H1 (cell line): Measurements from ENCODE around the gene EPHB1. TPM values are rescaled to one million over a fixed set of nuclear protein-coding genes. Genes with fewer than 3 reads are reported as not detected.

Experiments used
- CTCF ChIA-PET: fragments of 300-600 bp; sonication (Branson Sonifier 250); formaldehyde crosslinking; loops from one replicate; lab custom pipeline; 2021; ENCODE audit not compliant: partially characterized antibody; lab: Charles Lee
- POLR2A ChIA-PET: fragments of 300-600 bp; sonication (Branson Sonifier 250); formaldehyde crosslinking; loops from one replicate; lab custom pipeline; 2021; ENCODE audit warnings: inconsistent platforms; ENCODE audit not compliant: partially characterized antibody; lab: Charles Lee
- DNase-seq, 2 experiments: peaks; one replicate each; pipeline versions ENCODE4 v3.0.0 to v3.0.0-alpha.2; 2010 to 2022; ENCODE audit warnings: low spot score in 2 of 2, low read depth in 1 of 2, mixed read lengths in 1 of 2
- FAIRE-seq: peaks from 2 replicates; lab custom pipeline; 2011; peaks lifted over from hg19 to GRCh38; lab: Jason Lieb, UNC
- H2AFZ ChIP-seq: 2 replicates; pipeline ENCODE4 v1.8.1; 2012; ENCODE audit warnings: low read length, inconsistent platforms
- H2AK5ac ChIP-seq: 2 replicates; pipeline ENCODE4 v1.6.1; 2013; ENCODE audit warnings: low read depth, low read length
- H2BK120ac ChIP-seq: replicated peaks from 2 replicates; pipeline ENCODE3; 2013; ENCODE audit warnings: low read depth, low read length, inconsistent platforms
- H2BK12ac ChIP-seq: 2 replicates; pipeline ENCODE4 v1.6.1; 2013; ENCODE audit warnings: low read depth, low read length
- H2BK15ac ChIP-seq: 2 replicates; pipeline ENCODE4 v1.6.1; 2013; ENCODE audit warnings: low read length
- H2BK20ac ChIP-seq: 2 replicates; pipeline ENCODE4 v1.6.1; 2013; ENCODE audit warnings: low read length
- H2BK5ac ChIP-seq: 2 replicates; pipeline ENCODE4 v1.6.1; 2013; ENCODE audit warnings: low read depth, low read length
- H3K14ac ChIP-seq: 2 replicates; pipeline ENCODE4 v1.6.1; 2013; ENCODE audit warnings: inconsistent platforms; ENCODE audit not compliant: insufficient read length
- H3K18ac ChIP-seq: 2 replicates; pipeline ENCODE4 v1.6.1; 2013; ENCODE audit warnings: low read length; ENCODE audit errors: extremely low read depth
- H3K23ac ChIP-seq: 2 replicates; pipeline ENCODE4 v1.6.1; 2013; ENCODE audit warnings: inconsistent platforms; ENCODE audit not compliant: insufficient read length
- H3K23me2 ChIP-seq: 2 replicates; pipeline ENCODE4 v1.6.1; 2013; ENCODE audit warnings: low read depth, low read length
- H3K27ac ChIP-seq: 2 replicates; pipeline ENCODE4 v1.6.1; 2011; ENCODE audit warnings: low read depth, low read length, inconsistent platforms
- H3K27me3 ChIP-seq, 4 experiments: replicated peaks in 1 of 4; 1 replicate in 1 of 4; 2 replicates in 3 of 4; pipeline versions ENCODE4 v1.6.1 to v1.8.1; 2011 to 2013; ENCODE audit warnings: low read length in 3 of 4, mild to moderate bottlenecking in 3 of 4, inconsistent platforms in 2 of 4, mixed read lengths in 2 of 4, moderate library complexity in 1 of 4; ENCODE audit not compliant: control insufficient read depth in 3 of 4, insufficient read depth in 3 of 4; ENCODE audit errors: extremely low read depth in 1 of 4
- H3K36me3 ChIP-seq, 4 experiments: 2 replicates each; pipeline versions ENCODE4 v1.6.1 to v1.8.1; 2011 to 2013; ENCODE audit warnings: mild to moderate bottlenecking in 4 of 4, low read length in 3 of 4, moderate library complexity in 2 of 4, control low read depth in 1 of 4, inconsistent platforms in 1 of 4; ENCODE audit not compliant: insufficient read depth in 4 of 4, control insufficient read depth in 2 of 4
- H3K4ac ChIP-seq: replicated peaks from 2 replicates; pipeline ENCODE3; 2013; ENCODE audit warnings: low read length, low read depth, mixed read lengths, inconsistent platforms; ENCODE audit not compliant: insufficient read length
- H3K4me1 ChIP-seq, 4 experiments: replicated peaks in 1 of 4; 1 replicate in 1 of 4; 2 replicates in 3 of 4; pipeline versions ENCODE4 v1.6.1 to v1.8.1; 2011 to 2013; ENCODE audit warnings: low read length in 3 of 4, inconsistent platforms in 2 of 4, mixed read lengths in 1 of 4; ENCODE audit not compliant: insufficient read depth in 4 of 4, control insufficient read depth in 3 of 4
- H3K4me2 ChIP-seq, 2 experiments: 2 replicates each; pipeline versions ENCODE4 v1.6.1 to v1.8.1; 2011 to 2013; ENCODE audit warnings: low read depth in 2 of 2, low read length in 2 of 2, control low read depth in 1 of 2, inconsistent platforms in 1 of 2, mild to moderate bottlenecking in 1 of 2; ENCODE audit not compliant: insufficient read depth in 1 of 2
- H3K4me3 ChIP-seq, 4 experiments: fragments of 200-600, 300-600 bp in 1 of 4; sonication (generic), shearing (Covaris generic), sonication (Bioruptor Twin) in 1 of 4; 2 replicates each; pipeline versions ENCODE4 v1.5.1 to v1.8.1; 2011 to 2016; ENCODE audit warnings: low read length in 4 of 4, low read depth in 3 of 4, control low read depth in 2 of 4, inconsistent platforms in 2 of 4, mild to moderate bottlenecking in 2 of 4, mixed read lengths in 1 of 4, moderate library complexity in 1 of 4; ENCODE audit not compliant: insufficient read depth in 2 of 4; ENCODE audit errors: extremely low read depth in 1 of 4
- H3K56ac ChIP-seq: replicated peaks from 2 replicates; pipeline ENCODE3; 2013; ENCODE audit warnings: low read depth, mild to moderate bottlenecking, mixed read lengths, low read length, inconsistent platforms; ENCODE audit not compliant: insufficient read length
- H3K79me1 ChIP-seq: 2 replicates; pipeline ENCODE4 v1.6.1; 2013; ENCODE audit warnings: low read depth, low read length, control low read depth
- H3K79me2 ChIP-seq, 2 experiments: 2 replicates each; pipeline versions ENCODE4 v1.6.1 to v1.8.1; 2012 to 2013; ENCODE audit warnings: low read length in 2 of 2, mild to moderate bottlenecking in 2 of 2, inconsistent platforms in 1 of 2; ENCODE audit not compliant: insufficient read depth in 2 of 2, control insufficient read depth in 1 of 2
- H3K9ac ChIP-seq, 4 experiments: replicated peaks in 1 of 4; 1 replicate in 1 of 4; 2 replicates in 3 of 4; pipeline versions ENCODE4 v1.6.1 to v1.8.1; 2011 to 2013; ENCODE audit warnings: low read depth in 3 of 4, low read length in 3 of 4, control low read depth in 2 of 4, mild to moderate bottlenecking in 2 of 4, moderate library complexity in 2 of 4, inconsistent platforms in 1 of 4; ENCODE audit errors: extremely low read depth in 1 of 4
- H3K9me3 ChIP-seq, 2 experiments: 2 replicates each; pipeline versions ENCODE4 v1.6.1 to v1.8.1; 2012 to 2013; ENCODE audit warnings: mild to moderate bottlenecking in 2 of 2, moderate library complexity in 2 of 2, control low read depth in 1 of 2, inconsistent platforms in 1 of 2, low read depth in 1 of 2, low read length in 1 of 2, mixed read lengths in 1 of 2; ENCODE audit not compliant: insufficient read depth in 2 of 2
- H4K20me1 ChIP-seq, 2 experiments: replicated peaks in 1 of 2; 2 replicates each; pipeline versions ENCODE3 to v1.8.1; 2011 to 2013; ENCODE audit warnings: inconsistent platforms in 2 of 2, low read length in 2 of 2, mild to moderate bottlenecking in 1 of 2; ENCODE audit not compliant: insufficient read depth in 2 of 2, control insufficient read depth in 1 of 2
- H4K5ac ChIP-seq: 2 replicates; pipeline ENCODE4 v1.6.1; 2013; ENCODE audit warnings: low read length, low read depth, mixed read lengths, inconsistent platforms; ENCODE audit not compliant: insufficient read length
- H4K8ac ChIP-seq: 2 replicates; pipeline ENCODE4 v1.8.0; 2013; ENCODE audit warnings: mild to moderate bottlenecking, moderate library complexity, low read length, inconsistent platforms; ENCODE audit not compliant: insufficient read depth; ENCODE audit errors: extremely low read depth
- H4K91ac ChIP-seq: replicated peaks from 2 replicates; pipeline ENCODE3; 2013; ENCODE audit warnings: low read length, mixed read lengths, inconsistent platforms; ENCODE audit not compliant: insufficient read length
- CBX8 ChIP-seq: fragments of 300-800, 300-1000 bp; sonication (generic); IDR thresholded peaks from 2 replicates; pipeline ENCODE4 v1.7.1; 2016; ENCODE audit warnings: low read depth, low read length, borderline replicate concordance
- CREB1 ChIP-seq: IDR thresholded peaks from 2 replicates; pipeline ENCODE4 v1.6.1; 2012; ENCODE audit warnings: inconsistent platforms
- HDAC2 ChIP-seq, 2 experiments: fragments of 300-600 bp in 1 of 2; sonication (generic) in 1 of 2; IDR thresholded peaks; 2 replicates each; pipeline ENCODE4 v1.6.1; 2011 to 2012; ENCODE audit warnings: low read depth in 2 of 2, low read length in 2 of 2, mild to moderate bottlenecking in 2 of 2, moderate library complexity in 2 of 2, borderline replicate concordance in 1 of 2, inconsistent platforms in 1 of 2
- HDAC6 ChIP-seq: IDR thresholded peaks from one replicate; pipeline ENCODE4 v1.7.1; 2012; ENCODE audit warnings: low read depth, mild to moderate bottlenecking, inconsistent platforms, low read length, moderate library complexity
- SAP30 ChIP-seq: fragments of 300-600 bp; sonication (generic); IDR thresholded peaks from 2 replicates; pipeline ENCODE4 v1.7.1; 2012; ENCODE audit warnings: low read length, moderate library complexity, mild to moderate bottlenecking, inconsistent platforms; ENCODE audit not compliant: insufficient read depth, insufficient replicate concordance
- SIN3A ChIP-seq, 2 experiments: IDR thresholded peaks in 1 of 2; conservative IDR thresholded peaks in 1 of 2; 2 replicates each; pipeline ENCODE4 v1.6.1; 2011 to 2012; ENCODE audit warnings: low read length in 2 of 2, improper control_type of control experiment in 1 of 2, low read depth in 1 of 2, mild to moderate bottlenecking in 1 of 2
- SUZ12 ChIP-seq: fragments of 200-600 bp; sonication (generic); IDR thresholded peaks from 2 replicates; pipeline ENCODE4 v1.6.1; 2012; ENCODE audit warnings: mild to moderate bottlenecking, inconsistent platforms, low read length, moderate library complexity, mixed read lengths
- TAF7 ChIP-seq: optimal IDR thresholded peaks from 2 replicates; pipeline ENCODE3; 2011; ENCODE audit warnings: low read depth, mild to moderate bottlenecking, inconsistent platforms, low read length, moderate library complexity, borderline replicate concordance
- WGBS, 2 experiments: shearing (Covaris generic) in 1 of 2; methylation state at CpG; one replicate each; pipeline versions ENCODE4 v1.1.6 to v1.1.7; 2013 to 2015; ENCODE audit warnings: low lambda C conversion rate in 2 of 2, mixed read lengths in 2 of 2, inconsistent platforms in 1 of 2, low coverage in 1 of 2, missing lambda C conversion rate in 1 of 2; ENCODE audit not compliant: insufficient replicate concordance in 2 of 2, insufficient coverage in 1 of 2, insufficient read length in 1 of 2; ENCODE audit errors: extremely low coverage in 1 of 2, missing lambda C conversion rate in 1 of 2; 5-methylcytosine and 5-hydroxymethylcytosine counted together
- polyA plus RNA-seq, 7 experiments: library from polyadenylated mRNA; depleted of rRNA in 3 of 7; stranded (reverse) in 5 of 7; unstranded in 2 of 7; fragments of >200 nt in 5 of 7; fragments of 200-250 nt in 2 of 7; gene quantifications; 1 replicate in 5 of 7; 2 replicates in 1 of 7; 4 replicates in 1 of 7; pipeline versions ENCODE4 v1.2.1 to v1.2.3, GENCODE V29; 2011 to 2013; ENCODE audit warnings: missing spikeins in 2 of 7, mixed read lengths in 2 of 7
- total RNA-seq: library from RNA; stranded (reverse); fragmentation: NEBNext Ultra II Directional; extraction: Animal tissue kit (Norgen Biotek cat#: 25700); gene quantifications from 2 replicates; pipeline ENCODE4 v1.2.1, GENCODE V29; 2021
- TF ChIP-seq, protein P1 (sequence below): IDR thresholded peaks from 2 replicates; pipeline ENCODE4 v1.6.1; 2012; ENCODE audit warnings: inconsistent platforms
- TF ChIP-seq, protein P2 (sequence below): IDR thresholded peaks from 2 replicates; pipeline ENCODE4 v1.6.1; 2011; ENCODE audit warnings: low read length, improper control_type of control experiment

Gene EPHB1
- total and polyA plus RNA-seq, 2 of the 8 experiments (the other 6 are each of a cell fraction or from before 2014, with no cell fraction given) = 3.5 to 5.9 TPM

DNA sequence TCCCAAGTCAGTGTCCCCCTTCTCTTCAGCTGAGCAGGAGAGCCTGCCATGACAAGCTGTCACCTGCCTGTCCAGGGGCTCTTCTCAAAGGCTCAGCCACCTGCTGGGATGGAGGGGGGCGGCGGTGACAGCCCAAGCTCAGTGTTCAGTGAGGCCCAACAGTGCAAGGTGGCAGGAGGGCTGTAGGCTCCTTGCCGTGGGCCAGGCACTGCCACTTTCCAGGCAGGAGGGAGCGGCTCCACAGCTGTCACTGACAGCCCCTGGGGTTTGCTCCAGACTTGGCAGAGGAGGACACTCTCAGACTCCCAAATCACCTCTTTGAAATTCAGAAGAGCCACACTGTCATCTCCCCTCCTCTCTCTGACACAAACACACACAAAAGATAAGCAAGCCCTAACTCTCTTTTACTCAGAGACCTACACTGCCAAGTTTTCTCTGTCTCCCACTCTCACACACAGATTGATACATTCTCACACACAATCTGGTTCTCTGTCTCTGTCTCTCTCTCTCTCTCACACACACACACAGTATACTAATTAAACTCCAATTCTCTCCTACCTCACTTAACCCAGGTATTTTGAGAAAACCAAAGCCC lies 443.3 kb downstream of the EPHB1 start:
- FAIRE-seq = no peak
- TF ChIP-seq HDAC6 (no peak), SUZ12 (no peak), TAF7 (no peak), SAP30 (no peak), HDAC2 (IDR thresholded peaks at IDR 0.05; ENCODE audit: borderline replicate concordance in 1 of 2, low read depth in 2 of 2, low read length in 2 of 2) (no peak), CREB1 (no peak), SIN3A (conservative IDR thresholded peaks at IDR 0.05 in 1 of 2, IDR thresholded peaks at IDR 0.05 in 1 of 2; ENCODE audit: low read depth in 1 of 2, low read length in 2 of 2) (no peak), CBX8 (no peak)
- TF ChIP-seq, protein P1, sequence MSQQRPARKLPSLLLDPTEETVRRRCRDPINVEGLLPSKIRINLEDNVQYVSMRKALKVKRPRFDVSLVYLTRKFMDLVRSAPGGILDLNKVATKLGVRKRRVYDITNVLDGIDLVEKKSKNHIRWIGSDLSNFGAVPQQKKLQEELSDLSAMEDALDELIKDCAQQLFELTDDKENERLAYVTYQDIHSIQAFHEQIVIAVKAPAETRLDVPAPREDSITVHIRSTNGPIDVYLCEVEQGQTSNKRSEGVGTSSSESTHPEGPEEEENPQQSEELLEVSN = no peak
- TF ChIP-seq, protein P2, sequence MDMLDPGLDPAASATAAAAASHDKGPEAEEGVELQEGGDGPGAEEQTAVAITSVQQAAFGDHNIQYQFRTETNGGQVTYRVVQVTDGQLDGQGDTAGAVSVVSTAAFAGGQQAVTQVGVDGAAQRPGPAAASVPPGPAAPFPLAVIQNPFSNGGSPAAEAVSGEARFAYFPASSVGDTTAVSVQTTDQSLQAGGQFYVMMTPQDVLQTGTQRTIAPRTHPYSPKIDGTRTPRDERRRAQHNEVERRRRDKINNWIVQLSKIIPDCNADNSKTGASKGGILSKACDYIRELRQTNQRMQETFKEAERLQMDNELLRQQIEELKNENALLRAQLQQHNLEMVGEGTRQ = no peak

More for the DNA sequence above, 443.3 kb downstream of the EPHB1 start:
- Histone ChIP-seq H3K23ac (no peak overlapping the region), H2AK5ac (no peak overlapping the region), H3K9me3 (peaks cover 10 to 16% of the 10 kb centered on the region in 2 experiments), H2BK5ac (no peak overlapping the region), H2BK15ac (no peak overlapping the region; the same call in 1 of the 2 replicates), H3K4me1 (peaks cover 0 to 7% (median 0%) of the 10 kb centered on the region in 4 experiments; a peak in 3 of 7 replicates), H3K27me3 (no peaks in the 10 kb centered on the region; a peak in 1 of 7 replicates), H3K9ac (no peak overlapping the region), H4K8ac (no peak overlapping the region), H2BK20ac (no peak overlapping the region), H3K27ac (no peak overlapping the region), H3K4me3 (no peak overlapping the region), H4K5ac (no peak overlapping the region), H3K56ac (no peak overlapping the region), H3K14ac (no peak overlapping the region), H3K79me1 (no peaks in the 10 kb centered on the region), H3K4ac (no peak overlapping the region), H2AFZ (no peak overlapping the region), H2BK12ac (no peak overlapping the region), H3K36me3 (peaks cover 0 to 5% (median 2%) of the 10 kb centered on the region in 4 experiments; a peak in 2 of 8 replicates), H3K79me2 (no peaks in the 10 kb centered on the region), H2BK120ac (no peak overlapping the region), H3K4me2 (no peak overlapping the region), H4K91ac (no peak overlapping the region), H4K20me1 (no peaks in the 10 kb centered on the region), H3K18ac (no peak overlapping the region), H3K23me2 (no peaks in the 10 kb centered on the region)
- POLR2A ChIA-PET = interaction anchor here (1.3 kb wide), 1 partner anchor 9 kb away, joined by 5 read pairs; no protein-coding TSS in a partner anchor
- DNase-seq = no peak
- CTCF ChIA-PET = interaction anchor here (0.8 to 4.8 kb wide), 17 partner anchors 8 to 445 kb away, joined by 3 to 41 read pairs (median 5); partner anchors contain the start of gene EPHB1
- 91% methylated on average over 4 of the region's 4 CpGs; no CpG with 5 or more reads in 1 of the 2 experiments for WGBS, 2 experiments
